ENCODE measurements around the gene PTH2R.

DNA sequence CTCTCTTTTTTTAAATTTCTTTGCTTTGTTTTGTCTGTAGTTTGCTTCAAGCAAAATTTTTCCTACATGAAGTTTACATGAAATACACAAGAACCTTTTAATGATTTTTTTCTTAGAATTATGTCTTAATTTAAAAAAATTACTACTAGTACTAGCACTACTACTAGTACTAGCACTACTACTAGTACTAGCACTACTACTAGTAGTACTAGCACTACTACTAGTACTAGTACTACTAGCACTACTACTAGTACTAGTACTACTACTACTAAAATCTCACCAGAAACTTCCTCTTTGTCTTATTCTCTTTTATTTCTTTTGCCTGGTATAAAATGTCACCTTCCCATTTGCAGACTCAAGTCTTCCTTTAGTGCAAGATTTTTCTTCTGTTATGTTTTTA is 71.1 kb downstream of the PTH2R start:
- no peak for TF ChIP-seq SMC3 (conservative IDR thresholded peaks at IDR 0.05; ENCODE audit: poor library complexity)
- TF ChIP-seq, protein P1, sequence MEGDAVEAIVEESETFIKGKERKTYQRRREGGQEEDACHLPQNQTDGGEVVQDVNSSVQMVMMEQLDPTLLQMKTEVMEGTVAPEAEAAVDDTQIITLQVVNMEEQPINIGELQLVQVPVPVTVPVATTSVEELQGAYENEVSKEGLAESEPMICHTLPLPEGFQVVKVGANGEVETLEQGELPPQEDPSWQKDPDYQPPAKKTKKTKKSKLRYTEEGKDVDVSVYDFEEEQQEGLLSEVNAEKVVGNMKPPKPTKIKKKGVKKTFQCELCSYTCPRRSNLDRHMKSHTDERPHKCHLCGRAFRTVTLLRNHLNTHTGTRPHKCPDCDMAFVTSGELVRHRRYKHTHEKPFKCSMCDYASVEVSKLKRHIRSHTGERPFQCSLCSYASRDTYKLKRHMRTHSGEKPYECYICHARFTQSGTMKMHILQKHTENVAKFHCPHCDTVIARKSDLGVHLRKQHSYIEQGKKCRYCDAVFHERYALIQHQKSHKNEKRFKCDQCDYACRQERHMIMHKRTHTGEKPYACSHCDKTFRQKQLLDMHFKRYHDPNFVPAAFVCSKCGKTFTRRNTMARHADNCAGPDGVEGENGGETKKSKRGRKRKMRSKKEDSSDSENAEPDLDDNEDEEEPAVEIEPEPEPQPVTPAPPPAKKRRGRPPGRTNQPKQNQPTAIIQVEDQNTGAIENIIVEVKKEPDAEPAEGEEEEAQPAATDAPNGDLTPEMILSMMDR (IDR thresholded peaks at IDR 0.05; ENCODE audit: poor library complexity, severe bottlenecking) = no peak
- no peak for TF ChIP-seq RAD21 (conservative IDR thresholded peaks at IDR 0.05)
- no peak for TF ChIP-seq EP300 (conservative IDR thresholded peaks at IDR 0.05; ENCODE audit: poor library complexity, severe bottlenecking)
- TF ChIP-seq POLR2AphosphoS5 (IDR thresholded peaks at IDR 0.05) = no peak
- no peak for TF ChIP-seq EZH2 (IDR thresholded peaks at IDR 0.05; ENCODE audit: borderline replicate concordance, insufficient read depth, low read length, poor library complexity, severe bottlenecking)

Measured in neural cell (in vitro differentiated cells).